HG03064 (cell line): ENCODE measurements around the gene F3.

Experiments
- ATAC-seq: cut with Tn5 transposase; IDR thresholded peaks from one replicate; pipeline ENCODE4 v1.9.1; 2021; ENCODE audit warnings: low read depth; ENCODE audit not compliant: unreplicated experiment

The F3 gene

GRCh38 chr1:94528826-94529225 lies 12.7 kb downstream of the F3 start:
- ATAC-seq, result no peak

- no peak for ATAC-seq
These were observed 13.3 kb downstream of the F3 start for GRCh38 chr1:94528299-94528698.

- no peak for ATAC-seq
These were observed 14.0 kb downstream of the F3 start for GRCh38 chr1:94527447-94528031.

GRCh38 chr1:94526152-94526980 lies 15.2 kb downstream of the F3 start:
- ATAC-seq, result no peak

- ATAC-seq, result no peak
These were observed 17.0 kb downstream of the F3 start for GRCh38 chr1:94524531-94524930.

GRCh38 chr1:94522304-94522703 lies 19.3 kb downstream of the F3 start:
- no peak for ATAC-seq

GRCh38 chr1:94519351-94519750 lies 22.2 kb downstream of the F3 start:
- no peak for ATAC-seq

GRCh38 chr1:94515296-94515947 lies 26.1 kb downstream of the F3 start:
- no peak for ATAC-seq

GRCh38 chr1:94514095-94514727 lies 27.3 kb downstream of the F3 start:
- no peak for ATAC-seq

- ATAC-seq, result no peak
These were observed 28.7 kb downstream of the F3 start for GRCh38 chr1:94512816-94513215.

GRCh38 chr1:94504601-94505000 lies 37.0 kb downstream of the F3 start:
- no peak for ATAC-seq

- no peak for ATAC-seq
These were observed 38.4 kb downstream of the F3 start for GRCh38 chr1:94503153-94503552.

GRCh38 chr1:94501935-94502334 lies 39.6 kb downstream of the F3 start:
- ATAC-seq, result no peak

GRCh38 chr1:94501426-94501825 lies 40.1 kb downstream of the F3 start:
- no peak for ATAC-seq

GRCh38 chr1:94496076-94496755 lies 45.3 kb downstream of the F3 start:
- ATAC-seq, result no peak

- ATAC-seq, result no peak
These were observed 51.0 kb downstream of the F3 start for GRCh38 chr1:94490556-94490955.

GRCh38 chr1:94486990-94487389 lies 54.6 kb downstream of the F3 start:
- no peak for ATAC-seq

- peak; percentile 88 for ATAC-seq
These were observed 60.1 kb downstream of the F3 start for GRCh38 chr1:94481473-94481933.

- no peak for ATAC-seq
These were observed 61.9 kb downstream of the F3 start for GRCh38 chr1:94479682-94480081.
